Caco-2 (cell line): ENCODE measurements around the gene OTOG. TPM values are rescaled to one million over a fixed set of nuclear protein-coding genes. Genes with fewer than 3 reads are reported as not detected.
A peak's percentile ranks its signal among the peaks of the same experiment; 100 is the strongest.

Experiments
- BruUV-seq: library from RNA; stranded (reverse); fragments of 400-500 nt; replicated peaks from 2 replicates; lab custom pipeline; 2021; lab: Mats Ljungman, UMichigan
- CTCF ChIA-PET: fragments of 300-600 bp; sonication (Branson Sonifier 250); formaldehyde crosslinking; loops from one replicate; lab custom pipeline; 2022; ENCODE audit warnings: antibody characterized with exemption; lab: Charles Lee
- POLR2A ChIA-PET: fragments of 300-600 bp; sonication (Branson Sonifier 250); formaldehyde crosslinking; loops from one replicate; lab custom pipeline; 2022; ENCODE audit warnings: antibody characterized with exemption; lab: Charles Lee
- DNase-seq, 2 experiments: peaks; one replicate each; pipeline versions ENCODE4 v3.0.0 to v3.0.0-alpha.2; 2020 to 2022
- H3K27me3 ChIP-seq: replicated peaks from 2 replicates; pipeline ENCODE4 v1.6.0; 2011; ENCODE audit warnings: low read length; ENCODE audit not compliant: control insufficient read depth, insufficient read depth
- H3K36me3 ChIP-seq: 2 replicates; pipeline ENCODE4 v1.5.1; 2011; ENCODE audit warnings: low read length; ENCODE audit not compliant: control insufficient read depth, insufficient read depth
- H3K4me1 ChIP-seq: fragments of 250-450 bp; sonication (Bioruptor Pico); 2 replicates; pipeline ENCODE4 v1.5.1; 2020; ENCODE audit warnings: mild to moderate bottlenecking
- H3K4me3 ChIP-seq: 2 replicates; pipeline ENCODE4 v1.5.1; 2011; ENCODE audit warnings: low read depth, mild to moderate bottlenecking, control low read depth, low read length
- H3K9me3 ChIP-seq: fragments of 250-450 bp; sonication (Bioruptor Pico); 2 replicates; pipeline ENCODE4 v1.5.1; 2020; ENCODE audit warnings: mild to moderate bottlenecking, moderate library complexity
- H3K27ac Mint-ChIP-seq: one replicate; pipeline ENCODE4 v1.8.0; 2022; ENCODE audit warnings: mixed read lengths; ENCODE audit not compliant: unreplicated experiment
- H3K27me3 Mint-ChIP-seq: one replicate; pipeline ENCODE4 v1.8.0; 2022; ENCODE audit warnings: mixed read lengths; ENCODE audit not compliant: insufficient read depth, unreplicated experiment
- H3K36me3 Mint-ChIP-seq: one replicate; pipeline ENCODE4 v1.8.0; 2022; ENCODE audit warnings: mild to moderate bottlenecking, mixed read lengths; ENCODE audit not compliant: insufficient read depth, unreplicated experiment
- H3K4me1 Mint-ChIP-seq: one replicate; pipeline ENCODE4 v1.8.0; 2022; ENCODE audit warnings: low read depth, mixed read lengths; ENCODE audit not compliant: unreplicated experiment
- H3K4me3 Mint-ChIP-seq: one replicate; pipeline ENCODE4 v1.8.0; 2022; ENCODE audit warnings: mild to moderate bottlenecking, moderate library complexity, mixed read lengths; ENCODE audit not compliant: unreplicated experiment
- H3K9me3 Mint-ChIP-seq: one replicate; pipeline ENCODE4 v1.8.0; 2022; ENCODE audit warnings: mixed read lengths; ENCODE audit not compliant: unreplicated experiment
- CTCF ChIP-seq, 2 experiments: fragments of 200-600 bp in 1 of 2; IDR thresholded peaks; 1 replicate in 1 of 2; 2 replicates in 1 of 2; pipeline versions ENCODE4 v1.5.1 to v1.8.0; 2011 to 2022; ENCODE audit warnings: antibody characterized with exemption in 1 of 2, control low read depth in 1 of 2, inconsistent platforms in 1 of 2, low read depth in 1 of 2, low read length in 1 of 2, mild to moderate bottlenecking in 1 of 2, moderate library complexity in 1 of 2; ENCODE audit not compliant: insufficient read depth in 1 of 2, severe bottlenecking in 1 of 2, unreplicated experiment in 1 of 2
- intact Hi-C: fragments of 100-400 bp; cut with micrococcal nuclease; formaldehyde crosslinking; loops from one replicate; pipeline ENCODE4 v1.10.0; 2022; ENCODE audit not compliant: unreplicated experiment
- total RNA-seq: library from RNA; stranded (reverse); gene quantifications from 2 replicates; pipeline ENCODE4 v1.2.3, GENCODE V29; 2022

OTOG gene
- total RNA-seq, 1 experiment from 2014 or later: 0.95 TPM

GRCh38 chr11:17540807-17541206 is 6.3 kb upstream of the OTOG start:
- no peaks in the 10 kb centered on the region for H3K27me3 Mint-ChIP-seq
- no peak for DNase-seq
- CTCF ChIA-PET: interaction anchor here (1.1 to 2.1 kb wide), 3 partner anchors 8 to 157 kb away, joined by 4 to 14 read pairs (median 4); no protein-coding TSS in a partner anchor

GRCh38 chr11:17541330-17541885 is 5.7 kb upstream of the OTOG start:
- peaks cover 56% of the 10 kb centered on the region for H3K4me1 ChIP-seq
- BruUV-seq: no TSS peak
- ChIA-PET POLR2A (interaction anchor here (0.6 to 1.2 kb wide), 7 partner anchors 8 to 265 kb away, joined by 3 to 8 read pairs (median 4); partner anchors contain the start of gene NUCB2), CTCF (interaction anchor here (0.9 to 2.1 kb wide), 5 partner anchors 9 to 158 kb away, joined by 3 to 14 read pairs (median 4); partner anchors contain the start of gene KCNJ11)
- H3K27me3 ChIP-seq: no peaks in the 10 kb centered on the region
- no peaks in the 10 kb centered on the region for H3K9me3 Mint-ChIP-seq
- peaks cover 59% of the 10 kb centered on the region for H3K36me3 Mint-ChIP-seq
- TF ChIP-seq CTCF (IDR thresholded peaks at IDR 0.05; ENCODE audit: insufficient read depth in 1 of 2, low read depth in 1 of 2, low read length in 1 of 2, severe bottlenecking in 1 of 2, unreplicated experiment in 1 of 2): no peak
- no peaks in the 10 kb centered on the region for H3K27me3 Mint-ChIP-seq
- peak; percentile 87 to 94 for DNase-seq
- peaks cover 67% of the 10 kb centered on the region for H3K4me1 Mint-ChIP-seq
- H3K4me3 Mint-ChIP-seq: peak overlapping the region; percentile 72
- peak overlapping the region; percentile 84 for H3K4me3 ChIP-seq
- intact Hi-C loops: loop anchor here (1.0 kb wide), 2 partner anchors 10 to 19 kb away; no protein-coding TSS in a partner anchor
- H3K36me3 ChIP-seq: no peaks in the 10 kb centered on the region; the same call in 1 of the 2 replicates
- no peaks in the 10 kb centered on the region for H3K9me3 ChIP-seq
- peak overlapping the region; percentile 80 for H3K27ac Mint-ChIP-seq

More at GRCh38 chr11:17540807-17541206, 6.3 kb upstream of the OTOG start:
- peaks cover 62% of the 10 kb centered on the region for H3K4me1 Mint-ChIP-seq
- no peaks in the 10 kb centered on the region for H3K9me3 ChIP-seq
- H3K36me3 Mint-ChIP-seq: peaks cover 59% of the 10 kb centered on the region
- TF ChIP-seq CTCF (IDR thresholded peaks at IDR 0.05; ENCODE audit: insufficient read depth in 1 of 2, low read depth in 1 of 2, low read length in 1 of 2, severe bottlenecking in 1 of 2, unreplicated experiment in 1 of 2): no peak
- intact Hi-C loops: loop anchor here (1.0 kb wide), 2 partner anchors 10 to 19 kb away; no protein-coding TSS in a partner anchor
- no peaks in the 10 kb centered on the region; the same call in 1 of the 2 replicates for H3K36me3 ChIP-seq
- no peaks in the 10 kb centered on the region for H3K9me3 Mint-ChIP-seq
- H3K4me3 ChIP-seq: no peak overlapping the region; the same call in 1 of the 2 replicates
- peak overlapping the region; percentile 80 for H3K27ac Mint-ChIP-seq
- no peaks in the 10 kb centered on the region for H3K27me3 ChIP-seq
- H3K4me1 ChIP-seq: peaks cover 62% of the 10 kb centered on the region
- peak overlapping the region; percentile 72 for H3K4me3 Mint-ChIP-seq
- POLR2A ChIA-PET: interaction anchor here (1.0 to 1.2 kb wide), 3 partner anchors 8 to 58 kb away, joined by 4 to 7 read pairs (median 4); no protein-coding TSS in a partner anchor
- BruUV-seq: no TSS peak

- H3K9me3 Mint-ChIP-seq: no peaks in the 10 kb centered on the region
- BruUV-seq: no TSS peak
- intact Hi-C loops: no loop called here
- H3K4me3 Mint-ChIP-seq: peak overlapping the region; percentile 72
- no peaks in the 10 kb centered on the region for H3K27me3 ChIP-seq
- peak overlapping the region; percentile 84 for H3K4me3 ChIP-seq
- TF ChIP-seq CTCF (IDR thresholded peaks at IDR 0.05; ENCODE audit: insufficient read depth in 1 of 2, low read depth in 1 of 2, low read length in 1 of 2, severe bottlenecking in 1 of 2, unreplicated experiment in 1 of 2): no peak
- H3K36me3 ChIP-seq: no peaks in the 10 kb centered on the region; the same call in 1 of the 2 replicates
- H3K4me1 ChIP-seq: peaks cover 57% of the 10 kb centered on the region
- H3K36me3 Mint-ChIP-seq: peaks cover 56% of the 10 kb centered on the region
- no peaks in the 10 kb centered on the region for H3K9me3 ChIP-seq
- DNase-seq: peak; percentile 73 to 86
- no peaks in the 10 kb centered on the region for H3K27me3 Mint-ChIP-seq
- ChIA-PET CTCF (interaction anchor here (0.9 to 2.1 kb wide), 4 partner anchors 11 to 156 kb away, joined by 3 to 17 read pairs (median 8); partner anchors contain the start of gene KCNJ11), POLR2A (interaction anchor here (1.0 to 1.4 kb wide), 5 partner anchors 9 to 465 kb away, joined by 3 to 8 read pairs (median 4); partner anchors contain the start of gene RPS13)
- peak overlapping the region; percentile 80 for H3K27ac Mint-ChIP-seq
- H3K4me1 Mint-ChIP-seq: peaks cover 65% of the 10 kb centered on the region
Measured at GRCh38 chr11:17542249-17542648, 4.8 kb upstream of the OTOG start.
